IMR-90 (cell line): ENCODE results near the gene MSRB1. TPM values are rescaled to one million over a fixed set of nuclear protein-coding genes. Genes with fewer than 3 reads are reported as not detected.

Source experiments
- ATAC-seq: fragments of 200-7000 bp; cut with Tn5 transposase; 2 replicates; pipeline ENCODE4 v1.9.1; 2020; ENCODE audit warnings: low read depth, mild to moderate bottlenecking, moderate library complexity
- BruUV-seq: library from RNA; stranded (reverse); fragments of 400-500 nt; replicated peaks from 2 replicates; lab custom pipeline; 2021; lab: Mats Ljungman, UMichigan
- CTCF ChIA-PET: fragments of 300-600 bp; formaldehyde crosslinking; extraction: SDS; loops from one replicate; lab custom pipeline; 2021; ENCODE audit warnings: antibody characterized with exemption; lab: Yijun Ruan, JAX
- POLR2A ChIA-PET: fragments of 300-600 bp; sonication (Branson Sonifier 250); formaldehyde crosslinking; loops from one replicate; lab custom pipeline; 2022; ENCODE audit warnings: antibody characterized with exemption; ENCODE audit not compliant: unreplicated experiment; lab: Charles Lee
- DNase-seq: peaks from one replicate; pipeline ENCODE4 v3.0.0; 2013
- H2AFZ ChIP-seq: replicated peaks from 2 replicates; pipeline ENCODE3; 2013; ENCODE audit warnings: low read length, mild to moderate bottlenecking; ENCODE audit not compliant: poor library complexity
- H2AK5ac ChIP-seq: 2 replicates; pipeline ENCODE4 v1.6.1; 2013; ENCODE audit warnings: low read depth, low read length, inconsistent platforms
- H2AK9ac ChIP-seq: replicated peaks from 2 replicates; pipeline ENCODE3; 2013; ENCODE audit warnings: mild to moderate bottlenecking, low read depth, low read length, moderate library complexity; ENCODE audit not compliant: poor library complexity
- H2BK120ac ChIP-seq: 2 replicates; pipeline ENCODE4 v1.6.1; 2013; ENCODE audit warnings: low read depth, low read length, inconsistent platforms
- H2BK15ac ChIP-seq: 3 replicates; pipeline ENCODE4 v1.6.1; 2013; ENCODE audit warnings: low read depth, low read length, inconsistent platforms
- H2BK20ac ChIP-seq: 2 replicates; pipeline ENCODE4 v1.6.1; 2013; ENCODE audit warnings: low read depth, mild to moderate bottlenecking, inconsistent platforms, low read length, moderate library complexity
- H2BK5ac ChIP-seq: 2 replicates; pipeline ENCODE4 v1.6.1; 2013; ENCODE audit warnings: mild to moderate bottlenecking, low read depth, low read length, inconsistent platforms; ENCODE audit not compliant: poor library complexity, severe bottlenecking
- H3K14ac ChIP-seq: replicated peaks from 2 replicates; pipeline ENCODE4 v1.6.1; 2013; ENCODE audit warnings: low read depth, low read length, inconsistent platforms
- H3K18ac ChIP-seq: 2 replicates; pipeline ENCODE4 v1.6.1; 2013; ENCODE audit warnings: low read depth, low read length, control low read depth
- H3K23ac ChIP-seq: 2 replicates; pipeline ENCODE4 v1.6.1; 2013; ENCODE audit warnings: low read depth, low read length, inconsistent platforms
- H3K27ac ChIP-seq: 2 replicates; pipeline ENCODE4 v1.5.1; 2013; ENCODE audit warnings: mild to moderate bottlenecking, control low read depth, low read length; ENCODE audit not compliant: insufficient read depth
- H3K27me3 ChIP-seq: 2 replicates; pipeline ENCODE4 v1.6.1; 2013; ENCODE audit warnings: low read length; ENCODE audit not compliant: control insufficient read depth, insufficient read depth
- H3K36me3 ChIP-seq: 2 replicates; pipeline ENCODE4 v1.6.1; 2013; ENCODE audit warnings: low read length, mixed read lengths; ENCODE audit not compliant: control insufficient read depth, insufficient read depth
- H3K4ac ChIP-seq: 2 replicates; pipeline ENCODE4 v1.6.1; 2013; ENCODE audit warnings: low read depth, low read length, inconsistent platforms
- H3K4me1 ChIP-seq: 2 replicates; pipeline ENCODE4 v1.6.1; 2013; ENCODE audit warnings: low read length, mixed read lengths; ENCODE audit not compliant: control insufficient read depth, insufficient read depth
- H3K4me2 ChIP-seq: 2 replicates; pipeline ENCODE4 v1.6.1; 2013; ENCODE audit warnings: low read depth, mild to moderate bottlenecking, control low read depth, low read length, moderate library complexity
- H3K4me3 ChIP-seq: 2 replicates; pipeline ENCODE4 v1.5.1; 2013; ENCODE audit warnings: low read depth, mild to moderate bottlenecking, control low read depth, low read length, moderate library complexity; ENCODE audit not compliant: insufficient read depth
- H3K56ac ChIP-seq: 2 replicates; pipeline ENCODE4 v1.6.1; 2013; ENCODE audit warnings: low read length, inconsistent platforms; ENCODE audit not compliant: insufficient read depth; ENCODE audit errors: extremely low read depth
- H3K79me1 ChIP-seq, 2 experiments: 2 replicates each; pipeline ENCODE4 v1.6.1; 2013; ENCODE audit warnings: low read length in 2 of 2, inconsistent platforms in 1 of 2, low read depth in 1 of 2
- H3K9ac ChIP-seq: 2 replicates; pipeline ENCODE4 v1.6.1; 2013; ENCODE audit warnings: low read depth, low read length, control low read depth
- H3K9me1 ChIP-seq: 2 replicates; pipeline ENCODE4 v1.6.1; 2013; ENCODE audit warnings: low read length, inconsistent platforms; ENCODE audit not compliant: insufficient read depth
- H3K9me3 ChIP-seq: 2 replicates; pipeline ENCODE4 v1.6.1; 2013; ENCODE audit warnings: low read length; ENCODE audit not compliant: control insufficient read depth, insufficient read depth
- H4K20me1 ChIP-seq: 2 replicates; pipeline ENCODE4 v1.6.1; 2013; ENCODE audit warnings: low read length, inconsistent platforms; ENCODE audit not compliant: insufficient read depth
- H4K5ac ChIP-seq: 2 replicates; pipeline ENCODE4 v1.6.1; 2013; ENCODE audit warnings: mild to moderate bottlenecking, low read depth, low read length, control low read depth
- H4K8ac ChIP-seq, 2 experiments: 2 replicates each; pipeline ENCODE4 v1.6.1; 2013; ENCODE audit warnings: low read depth in 2 of 2, low read length in 2 of 2, control low read depth in 1 of 2, inconsistent platforms in 1 of 2
- H4K91ac ChIP-seq: 2 replicates; pipeline ENCODE4 v1.6.1; 2013; ENCODE audit warnings: low read depth, low read length, inconsistent platforms; ENCODE audit not compliant: insufficient read depth
- MAFK ChIP-seq: IDR thresholded peaks from 2 replicates; pipeline ENCODE4 v1.6.1; 2012; ENCODE audit warnings: low read depth, low read length, improper control_type of control experiment
- RAD21 ChIP-seq: IDR thresholded peaks from 2 replicates; pipeline ENCODE4 v1.6.1; 2012; ENCODE audit warnings: low read length, improper control_type of control experiment
- RFX5 ChIP-seq: IDR thresholded peaks from 2 replicates; pipeline ENCODE4 v1.8.0; 2012; ENCODE audit warnings: low read depth, mild to moderate bottlenecking, low read length, moderate library complexity
- WGBS, 2 experiments: methylation state at CpG; one replicate each; pipeline versions ENCODE4 v1.1.5 to v1.1.7; 2013; ENCODE audit warnings: missing lambda C conversion rate in 2 of 2; ENCODE audit not compliant: insufficient read length in 1 of 2; ENCODE audit errors: extremely low coverage in 2 of 2; 5-methylcytosine and 5-hydroxymethylcytosine counted together
- dilution Hi-C: fragments of 300-500 bp; cut with HindIII; formaldehyde crosslinking; loops from one replicate; pipeline ENCODE4 v1.14.3; 2018; ENCODE audit warnings: low sequenced_read_pairs; ENCODE audit not compliant: unreplicated experiment
- in situ Hi-C: fragments of 300-500 bp; cut with MboI; formaldehyde crosslinking; loops from 3 replicates; pipeline ENCODE4 v1.14.3; 2019; ENCODE audit warnings: low sequenced_read_pairs, inconsistent platforms, mixed read lengths
- intact Hi-C: fragments of 100-400 bp; cut with micrococcal nuclease; formaldehyde crosslinking; loops from 2 replicates; pipeline ENCODE4 v1.10.0; 2022
- polyA plus RNA-seq, 3 experiments: library from polyadenylated mRNA; depleted of rRNA; stranded (reverse); fragments of >200 nt; gene quantifications; 2 replicates each; pipeline ENCODE4 v1.2.3, GENCODE V29; 2012; ENCODE audit warnings: low replicate concordance in 1 of 3
- total RNA-seq: library from RNA; depleted of rRNA; stranded (reverse); fragments of >200 nt; gene quantifications from 2 replicates; pipeline ENCODE4 v1.2.3, GENCODE V29; 2012

Gene MSRB1
- total and polyA plus RNA-seq, 2 of the 4 experiments (the other 2 are of a cell fraction), result 17.0 to 32.3 TPM

DNA sequence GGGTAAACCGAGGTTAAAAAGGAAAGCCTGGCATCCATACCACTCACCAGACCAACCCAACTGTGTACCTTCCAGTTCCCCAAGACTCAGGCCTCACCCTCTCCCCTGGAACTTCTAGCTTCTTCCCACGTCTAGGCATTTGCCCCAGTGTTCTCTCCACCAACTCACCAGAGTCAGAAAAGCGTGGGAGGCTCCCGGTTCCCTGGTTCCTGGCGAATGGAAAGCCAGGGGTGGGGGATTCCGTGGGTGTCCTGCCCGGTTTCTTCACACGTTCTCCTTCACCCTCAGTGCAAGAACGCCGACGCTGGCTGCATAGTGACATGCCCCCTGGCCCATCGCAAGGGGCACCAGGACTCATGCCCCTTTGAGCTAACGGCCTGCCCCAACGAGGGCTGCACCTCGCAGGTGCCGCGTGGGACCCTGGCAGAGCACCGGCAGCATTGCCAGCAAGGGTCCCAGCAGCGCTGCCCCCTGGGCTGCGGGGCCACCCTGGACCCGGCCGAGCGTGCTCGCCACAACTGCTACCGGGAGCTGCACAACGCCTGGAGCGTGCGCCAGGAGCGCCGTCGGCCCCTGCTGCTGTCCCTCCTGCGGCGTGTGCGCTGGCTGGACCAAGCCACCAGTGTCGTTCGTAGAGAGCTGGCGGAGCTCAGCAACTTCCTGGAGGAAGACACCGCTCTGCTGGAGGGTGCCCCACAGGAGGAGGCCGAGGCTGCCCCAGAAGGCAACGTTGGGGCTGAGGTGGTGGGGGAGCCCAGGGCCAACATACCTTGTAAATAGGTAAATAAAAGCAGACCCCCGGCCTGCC lies 25.4 kb upstream of the MSRB1 start:
- no peak overlapping the region for H2AK9ac ChIP-seq
- H4K20me1 ChIP-seq, result peaks cover 13% of the 10 kb centered on the region
- H3K4ac ChIP-seq, result no peak overlapping the region
- no peak overlapping the region for H2BK15ac ChIP-seq
- H3K36me3 ChIP-seq, result peaks cover 6% of the 10 kb centered on the region
- ChIA-PET POLR2A (no interaction called here), CTCF (no interaction called here)
- no peak overlapping the region for H2BK5ac ChIP-seq
- ATAC-seq (no peak), DNase-seq (no peak)
- no peak overlapping the region for H4K5ac ChIP-seq
- H3K14ac ChIP-seq, result no peak overlapping the region
- no peak overlapping the region for H4K91ac ChIP-seq
- intact Hi-C loops, result no loop called here
- no peak overlapping the region for H2BK20ac ChIP-seq
- in situ Hi-C loops, result no loop called here
- H3K9me3 ChIP-seq, result no peaks in the 10 kb centered on the region
- no peak overlapping the region for H2AFZ ChIP-seq
- H3K23ac ChIP-seq, result no peak overlapping the region
- no peak overlapping the region for H3K27ac ChIP-seq
- no peak overlapping the region for H3K9ac ChIP-seq
- no peak overlapping the region for H3K18ac ChIP-seq
- H4K8ac ChIP-seq, result no peak overlapping the region
- no peak overlapping the region for H3K56ac ChIP-seq
- H3K9me1 ChIP-seq, result peaks cover 3% of the 10 kb centered on the region; the same call in 1 of the 2 replicates
- 97% methylated on average over 16 of the region's 41 CpGs; no CpG with 5 or more reads in 1 of the 2 experiments for WGBS, 2 experiments
- H3K4me2 ChIP-seq, result no peak overlapping the region
- dilution Hi-C loops, result no loop called here
- peaks cover 11% of the 10 kb centered on the region for H3K4me1 ChIP-seq
- no peak overlapping the region for H2AK5ac ChIP-seq
- no peak overlapping the region for H3K4me3 ChIP-seq
- no peaks in the 10 kb centered on the region for H3K27me3 ChIP-seq
- peaks cover 9 to 54% of the 10 kb centered on the region in 2 experiments for H3K79me1 ChIP-seq
- no peak for TF ChIP-seq MAFK
- no peak for TF ChIP-seq RAD21
- no peak for TF ChIP-seq RFX5
- no peak overlapping the region for H2BK120ac ChIP-seq
- BruUV-seq, result no TSS peak
